Measurements from ENCODE around the gene PEX11G.
"Not testable (repeated sequence)": the region's sequence is repeated elsewhere in the genome, so short reads cannot be mapped to it uniquely, and the experiment has no call there.

PEX11G gene

GRCh38 chr19:7433456-7433855 is 55.4 kb downstream of the PEX11G start:
- not testable (repeated sequence) for DNase-seq (ENCODE audit: low spot score)

- no peak for DNase-seq (ENCODE audit: low spot score)
Measured at GRCh38 chr19:7429638-7430282, 59.1 kb downstream of the PEX11G start.

- DNase-seq (ENCODE audit: low spot score), result no peak
Measured at GRCh38 chr19:7428651-7429113, 60.2 kb downstream of the PEX11G start.

- no peak for DNase-seq (ENCODE audit: low spot score)
Measured at GRCh38 chr19:7427944-7428343, 60.9 kb downstream of the PEX11G start.

GRCh38 chr19:7426986-7427385 is 61.8 kb downstream of the PEX11G start:
- DNase-seq (ENCODE audit: low spot score), result no peak

Data from GM03348 (cell line).